ELF-1 (cell line): ENCODE measurements around the gene UBE2QL1.

Experiments used
- DNase-seq: peaks from one replicate; pipeline ENCODE4 v3.0.0-alpha.2; 2016; ENCODE audit warnings: low read depth, low spot score

The UBE2QL1 gene

GRCh38 chr5:6448622-6449464, at the start of gene UBE2QL1:
UBE2QL1 (plus strand) TSS chr5:6448859; CDS start chr5:6448894, 35 bp downstream.
- DNase-seq: peak; percentile 39

DNA sequence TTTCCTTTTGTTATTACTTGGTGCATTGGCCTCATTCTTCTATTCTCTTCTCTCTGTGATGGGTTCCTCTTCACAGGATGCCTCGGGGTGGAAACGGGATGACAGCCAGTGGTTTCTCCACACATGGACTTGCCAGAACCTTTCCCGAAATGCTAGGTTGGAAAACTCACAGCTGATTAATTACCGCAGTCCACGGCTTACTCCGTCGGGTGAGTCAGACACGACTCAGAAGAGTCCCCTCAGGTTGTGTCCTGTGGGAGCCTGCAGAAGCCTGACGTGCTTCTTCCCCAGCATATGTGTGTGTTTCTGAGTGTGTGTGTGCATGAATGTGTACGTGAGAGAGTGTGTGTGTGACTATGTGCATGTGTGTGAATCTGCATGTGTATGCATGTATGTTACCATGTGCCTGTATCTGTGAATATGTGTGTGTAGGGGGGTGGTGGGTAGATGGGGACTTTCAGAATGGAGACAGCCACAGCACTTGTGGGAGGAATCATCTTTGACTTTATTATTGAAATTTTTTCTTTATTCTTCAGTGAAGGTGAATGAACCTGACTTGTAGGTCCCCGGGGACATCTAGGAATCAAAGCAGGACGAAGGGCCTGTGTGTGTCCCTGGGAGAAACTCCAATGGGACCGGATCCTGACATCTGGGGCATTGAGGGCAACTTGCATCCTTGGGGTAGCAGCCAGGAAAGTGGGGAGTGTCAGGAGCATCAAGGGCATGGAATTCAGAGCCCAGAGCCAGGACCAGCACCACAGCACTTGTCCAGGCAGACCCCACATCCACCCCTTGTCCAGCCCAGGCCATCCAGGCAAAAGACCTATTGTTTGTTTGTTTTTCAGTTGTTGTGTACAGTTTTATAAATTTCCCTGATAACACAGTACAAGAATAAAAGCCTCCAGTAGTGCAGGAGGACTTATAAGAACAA, 48.4 kb upstream of the UBE2QL1 start:
- no peak for DNase-seq

GRCh38 chr5:6401410-6401809, 47.2 kb upstream of the UBE2QL1 start:
- DNase-seq: no peak

DNA sequence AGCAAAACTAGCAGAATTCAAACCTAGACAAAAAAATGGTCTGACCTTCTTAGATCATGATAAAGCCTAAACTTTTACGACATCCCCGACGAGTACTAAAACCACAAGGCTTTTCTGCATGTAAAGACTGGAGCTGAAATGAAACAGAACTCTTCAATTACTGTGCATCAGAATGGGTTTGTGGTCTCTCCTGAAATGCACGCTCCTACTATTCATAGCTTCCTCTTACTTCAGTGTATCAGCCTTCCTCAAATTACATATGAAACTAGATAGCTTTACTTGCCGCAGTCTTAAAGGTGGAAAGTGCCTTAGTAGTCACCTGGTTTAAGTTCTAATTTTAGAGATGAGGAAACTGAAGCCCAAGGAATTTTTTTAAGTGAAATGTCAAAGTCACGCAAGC, 45.7 kb upstream of the UBE2QL1 start:
- DNase-seq: no peak

DNA sequence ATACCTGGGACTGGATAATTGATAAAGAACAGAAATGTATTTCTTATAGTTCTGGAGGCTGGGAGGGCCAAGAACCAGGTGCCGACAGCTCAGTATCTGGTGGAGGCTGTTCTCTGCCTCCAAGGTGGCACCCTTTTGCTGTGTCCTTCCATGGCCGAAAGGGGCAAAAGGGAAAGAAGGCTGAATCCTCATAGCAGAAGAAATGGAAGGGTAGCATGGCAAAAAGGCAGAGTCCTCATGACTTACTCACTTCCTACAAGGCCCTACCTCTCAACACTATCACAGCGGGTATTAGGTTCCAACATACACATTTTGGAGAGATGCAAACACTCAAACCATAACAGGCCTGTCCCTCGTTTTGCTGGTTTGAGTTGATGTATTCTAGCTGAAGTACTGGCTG, 45.2 kb upstream of the UBE2QL1 start:
- DNase-seq: no peak

- no peak for DNase-seq
Measured at GRCh38 chr5:6404129-6404528, 44.5 kb upstream of the UBE2QL1 start.

DNA sequence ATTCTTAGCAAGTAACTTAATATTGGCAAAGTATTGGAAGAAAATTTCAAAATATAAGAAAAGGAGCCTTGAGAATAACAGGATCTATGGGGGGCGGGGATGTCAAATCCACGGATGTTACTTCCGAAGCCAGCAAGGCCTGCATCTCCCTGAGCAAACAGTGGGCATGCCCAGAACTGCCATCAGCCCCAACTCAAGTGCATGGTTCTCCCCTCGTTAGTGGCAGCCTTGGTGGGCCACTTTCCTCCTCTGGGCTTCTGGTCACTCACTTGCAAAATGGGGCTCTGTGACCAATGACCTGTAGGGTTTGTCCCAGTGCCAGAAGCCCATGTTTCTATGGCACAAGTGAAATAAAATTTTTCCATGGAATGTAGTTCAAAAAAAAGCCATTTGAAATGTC, 43.1 kb upstream of the UBE2QL1 start:
- DNase-seq: no peak

DNA sequence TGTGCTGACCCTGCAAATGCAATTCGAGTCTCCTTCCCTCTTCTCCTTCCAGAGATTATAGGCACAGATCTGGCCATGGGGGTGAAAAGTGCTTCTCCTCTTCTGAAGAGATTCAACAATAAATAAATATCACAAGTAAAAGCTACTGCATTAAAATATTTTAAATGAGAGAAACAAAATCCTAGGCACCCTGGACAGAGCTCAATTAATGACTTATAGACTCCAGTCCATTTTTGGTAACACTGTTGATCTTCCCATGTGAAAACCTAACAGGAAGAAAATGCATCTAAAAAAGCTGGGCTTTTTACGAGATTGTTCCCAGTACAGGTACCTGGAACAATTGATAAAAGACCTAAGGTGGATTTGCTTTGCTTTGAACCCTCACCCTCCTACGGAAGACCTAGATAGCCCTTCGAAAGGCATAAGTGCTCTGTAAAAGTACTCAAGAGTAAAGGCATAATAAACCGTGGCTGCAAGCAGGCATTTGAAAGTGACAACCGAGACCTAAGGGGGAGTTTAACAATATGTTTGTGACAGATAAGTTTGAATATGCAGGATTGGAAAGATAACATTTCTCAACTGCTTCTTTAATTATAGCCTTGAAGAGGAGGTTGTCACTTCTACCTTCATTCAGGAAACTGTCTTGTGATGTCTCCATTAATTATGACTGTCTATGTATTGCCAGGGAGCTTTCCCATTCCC, 41.0 kb upstream of the UBE2QL1 start:
- no peak for DNase-seq

DNA sequence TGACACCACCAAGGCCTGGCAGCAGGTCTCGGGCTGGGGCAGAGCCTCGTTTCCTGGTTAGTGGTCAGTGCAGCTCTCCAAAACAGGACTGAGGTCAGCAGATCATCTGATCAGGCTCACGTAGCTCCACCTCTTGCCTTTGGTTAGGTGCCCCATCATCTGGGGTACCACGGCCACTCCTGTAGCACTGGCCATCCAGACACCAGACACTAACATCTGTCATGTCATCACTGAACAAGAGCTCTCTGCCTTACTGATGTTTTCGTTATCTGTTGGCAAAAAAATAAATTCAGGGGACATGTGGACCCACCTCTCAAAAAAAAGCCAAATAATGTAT, 40.4 kb upstream of the UBE2QL1 start:
- no peak for DNase-seq

DNA sequence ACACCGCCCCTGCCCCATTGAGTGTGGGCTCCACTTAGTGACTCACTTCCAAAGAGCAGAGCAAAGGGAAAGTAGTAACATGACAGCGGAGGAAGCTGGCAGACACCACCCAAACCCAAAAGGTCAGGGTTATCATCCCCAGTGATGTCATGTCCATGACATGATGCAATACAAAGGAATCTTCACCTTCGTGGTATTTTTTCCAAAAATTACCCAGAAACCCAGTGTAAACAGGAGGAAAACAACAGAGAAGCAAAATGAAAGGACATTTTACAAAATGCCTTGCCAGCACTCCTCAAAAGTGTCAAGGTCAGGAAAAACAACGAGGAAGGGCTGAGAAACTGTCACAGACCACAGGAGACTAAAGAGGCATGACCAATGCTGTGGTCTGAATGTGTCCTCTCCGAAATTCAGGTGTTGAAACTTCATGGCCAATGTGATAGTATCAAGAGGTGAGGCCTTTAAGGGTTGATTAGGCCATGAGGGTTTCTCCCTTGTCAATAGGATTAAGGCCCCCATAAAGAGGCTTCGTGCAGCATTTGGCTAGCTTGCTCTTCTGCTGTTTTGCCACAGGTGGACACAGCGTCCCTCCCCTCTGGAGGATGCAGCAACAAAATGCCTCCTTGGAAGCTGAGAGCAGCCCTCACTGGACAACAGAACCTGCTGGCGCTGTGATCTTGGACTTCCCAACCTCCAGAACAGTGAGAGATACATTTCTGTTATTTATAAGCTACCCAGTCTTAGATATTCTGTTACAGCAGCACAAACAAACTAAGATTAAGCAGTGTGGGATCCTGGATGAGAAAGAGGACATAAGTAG, 39.8 kb upstream of the UBE2QL1 start:
- no peak for DNase-seq

- DNase-seq: no peak
Measured at GRCh38 chr5:6410421-6410820, 38.2 kb upstream of the UBE2QL1 start.

DNA sequence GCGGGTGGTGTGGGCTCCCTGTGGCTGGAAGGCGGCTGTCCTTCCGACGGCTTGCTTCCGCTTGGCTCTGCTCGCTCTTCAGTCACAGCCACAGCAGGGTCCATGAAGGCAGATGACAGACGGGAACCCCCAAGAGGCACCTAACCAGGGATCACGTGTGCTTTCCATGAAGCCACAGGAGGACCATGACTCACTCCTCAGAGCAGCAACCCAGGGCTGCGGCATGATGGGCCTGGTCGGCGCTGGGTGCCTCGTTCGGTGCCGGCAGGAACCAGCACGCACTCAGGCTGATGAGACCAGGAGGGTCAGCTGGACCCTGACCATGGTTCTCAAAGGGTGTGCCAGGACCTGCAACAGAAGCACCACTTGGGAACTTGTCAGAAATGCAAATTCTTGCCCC, 37.5 kb upstream of the UBE2QL1 start:
- peak; percentile 27 for DNase-seq

GRCh38 chr5:6412811-6413210, 35.8 kb upstream of the UBE2QL1 start:
- peak; percentile 15 for DNase-seq

- DNase-seq: no peak
Measured at GRCh38 chr5:6417657-6418056, 31.0 kb upstream of the UBE2QL1 start.

GRCh38 chr5:6418679-6419276, 29.9 kb upstream of the UBE2QL1 start:
- no peak for DNase-seq

- no peak for DNase-seq
Measured at GRCh38 chr5:6419340-6419852, 29.3 kb upstream of the UBE2QL1 start.

DNA sequence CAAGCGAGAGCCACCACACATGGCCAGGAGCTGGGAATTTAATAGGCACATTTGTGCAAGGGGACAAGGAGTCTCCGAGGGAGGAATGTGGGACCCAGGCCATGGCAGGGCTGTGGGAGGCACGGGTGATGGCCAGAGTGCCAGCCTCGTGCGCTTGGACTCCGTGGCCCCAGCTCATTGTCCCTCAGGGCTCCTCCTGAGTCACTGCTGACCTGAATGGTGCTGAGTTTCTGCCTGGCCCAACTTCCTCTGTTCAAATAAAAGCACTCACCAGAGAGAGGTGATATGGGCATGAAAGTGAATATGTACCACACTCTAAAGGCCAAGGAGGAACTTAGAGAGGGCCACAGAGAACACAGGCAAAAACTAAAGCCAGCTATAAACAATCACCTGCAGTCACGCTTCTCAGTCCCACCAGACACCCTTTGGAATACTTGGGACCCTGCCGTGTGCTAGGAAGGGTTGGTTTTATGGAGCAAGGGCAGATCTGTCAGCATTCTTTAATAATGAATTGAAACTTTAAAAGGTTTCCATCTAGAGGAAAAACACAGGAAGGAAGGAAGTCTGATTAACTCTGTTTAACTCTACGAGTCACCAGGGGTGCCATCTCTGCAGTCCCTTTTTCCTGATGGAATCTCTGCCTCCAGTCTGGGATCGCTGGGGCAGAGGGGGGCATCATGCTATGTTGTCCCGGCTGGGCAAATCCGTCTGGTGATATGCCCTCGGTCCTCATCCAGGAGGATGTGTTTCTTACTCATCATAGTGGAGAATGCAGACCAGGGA, 25.1 kb upstream of the UBE2QL1 start:
- no peak for DNase-seq

DNA sequence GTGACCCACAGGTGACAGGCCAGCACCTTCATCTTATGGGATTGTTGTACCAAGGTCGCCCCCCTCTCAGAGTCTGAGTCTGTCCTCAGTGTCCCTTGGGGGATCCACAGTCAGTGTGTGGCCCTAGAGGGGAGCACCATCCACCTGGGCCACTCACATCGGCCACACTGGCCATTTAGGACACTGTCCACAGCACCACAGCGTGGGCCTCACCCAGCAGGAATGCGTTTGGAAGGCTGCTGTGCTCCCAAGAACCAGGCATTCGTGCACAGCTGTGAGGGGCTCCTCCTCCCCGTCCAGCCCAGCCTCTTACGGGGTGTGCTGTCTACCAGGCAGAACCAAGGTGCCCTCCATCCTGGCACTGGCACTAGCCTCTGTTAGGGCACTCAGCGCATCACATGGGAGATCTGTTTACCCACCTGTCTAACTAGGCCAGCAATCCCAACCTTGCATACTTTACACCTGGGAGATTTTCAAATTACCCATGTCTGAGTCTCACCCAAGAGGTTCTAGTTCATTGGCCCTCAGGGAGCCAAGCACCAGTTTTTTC, 24.5 kb upstream of the UBE2QL1 start:
- DNase-seq: no peak

GRCh38 chr5:6424700-6425099, 24.0 kb upstream of the UBE2QL1 start:
- no peak for DNase-seq

GRCh38 chr5:6427694-6428093, 21.0 kb upstream of the UBE2QL1 start:
- DNase-seq: no peak
